Measurements from ENCODE around the gene HAP1.

DNA sequence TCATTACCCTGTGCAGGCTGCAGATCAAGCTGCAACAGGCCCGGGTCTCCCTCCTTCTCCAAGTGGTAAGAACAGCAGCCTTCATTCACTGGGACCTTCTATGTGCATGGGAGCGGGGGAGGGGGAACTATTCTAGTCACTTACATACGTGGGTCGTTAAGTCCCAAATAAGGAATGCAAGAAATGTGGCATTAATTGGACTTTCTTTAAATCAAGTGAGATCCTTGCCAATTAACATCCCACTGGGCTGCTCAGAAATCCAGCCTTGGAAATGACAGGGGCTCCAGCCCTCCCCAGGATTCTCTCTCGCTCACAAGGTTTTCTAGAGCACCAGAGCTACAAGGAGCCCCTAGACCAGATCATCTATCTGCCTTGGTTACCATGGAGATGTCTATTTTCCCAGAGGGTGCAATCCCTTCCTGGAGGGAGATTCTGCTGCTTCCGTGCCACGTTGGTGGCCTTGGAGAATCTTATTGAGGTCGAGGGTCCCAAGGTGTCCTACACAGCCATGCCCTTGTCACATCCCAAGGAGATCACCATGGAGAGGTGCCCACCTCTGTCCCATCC, 50.9 kb downstream of the HAP1 start:
- TF ChIP-seq POLR2A (IDR thresholded peaks at IDR 0.05), result no peak
- no peak for TF ChIP-seq CTCF (IDR thresholded peaks at IDR 0.05)
- TF ChIP-seq POLR2AphosphoS5 (IDR thresholded peaks at IDR 0.05; ENCODE audit: insufficient read depth in 1 of 2, low read depth in 1 of 2), result no peak
